Measurements from ENCODE around the gene OBP2B. TPM values are rescaled to one million over a fixed set of nuclear protein-coding genes. Genes with fewer than 3 reads are reported as not detected.

The OBP2B gene
- total and polyA plus RNA-seq, 2 experiments from 2014 or later = not detected

DNA sequence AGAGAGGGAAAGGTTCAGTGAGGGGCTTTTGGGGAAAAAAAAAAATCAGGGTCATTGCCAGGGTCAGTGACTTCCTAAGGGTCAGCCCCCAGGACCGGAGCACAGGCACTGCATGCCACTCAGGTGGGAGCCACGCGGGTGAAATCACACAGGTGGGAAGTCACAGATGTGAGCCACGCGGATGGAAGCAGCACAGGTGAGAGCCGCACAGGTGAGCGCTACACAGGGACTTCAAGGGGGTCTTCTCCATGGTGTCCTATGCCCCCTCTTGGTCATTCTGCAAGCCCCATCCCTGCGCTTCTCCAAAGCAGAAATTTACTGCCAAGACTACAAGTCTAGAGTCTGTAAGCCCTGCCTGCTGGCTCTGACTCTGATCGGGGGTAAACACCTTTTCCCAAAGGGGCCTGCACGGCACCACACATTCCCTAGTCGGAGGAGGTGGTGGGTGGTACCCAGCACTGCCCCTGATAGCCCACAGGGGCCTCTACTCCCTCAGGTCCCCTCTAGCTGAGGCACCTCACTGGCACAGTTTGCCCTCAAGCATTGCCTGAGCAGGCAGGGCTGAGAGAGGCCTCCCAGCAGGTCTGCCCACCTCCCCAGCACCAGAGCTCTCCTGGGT is 18.3 kb upstream of the OBP2B start:
- H3K4me1 ChIP-seq (ENCODE audit: insufficient read depth) = no peaks in the 10 kb centered on the region
- H3K4me3 ChIP-seq = no peak overlapping the region
- no peak overlapping the region for H3K4me2 ChIP-seq
- Mint-ChIP-seq H3K27ac (no peak overlapping the region), H3K4me3 (no peak overlapping the region), H3K36me3 (ENCODE audit: low read depth) (no peaks in the 10 kb centered on the region), H3K9me3 (peaks cover 4% of the 10 kb centered on the region; the same call in 2 of the 3 replicates), H3K4me1 (peaks cover 3% of the 10 kb centered on the region; the same call in 2 of the 3 replicates), H3K27me3 (ENCODE audit: insufficient read depth, low read depth, poor library complexity) (peaks cover 13% of the 10 kb centered on the region)
- H3K9me2 ChIP-seq (ENCODE audit: insufficient read depth) = no peaks in the 10 kb centered on the region
- DNase-seq (ENCODE audit: low spot score) (no peak), ATAC-seq (no peak)
- H3K36me3 ChIP-seq (ENCODE audit: insufficient read depth) = no peaks in the 10 kb centered on the region
- no peaks in the 10 kb centered on the region for H3F3A ChIP-seq (replicated peaks; ENCODE audit: low read depth)
- no peak overlapping the region for H3K27ac ChIP-seq (ENCODE audit: low read depth)
- TF ChIP-seq NANOG (IDR thresholded peaks at IDR 0.05; ENCODE audit: borderline replicate concordance) (no peak), EZH2phosphoT487 (IDR thresholded peaks at IDR 0.05; ENCODE audit: unreplicated experiment) (no peak), STAT1 (IDR thresholded peaks at IDR 0.05; ENCODE audit: unreplicated experiment) (no peak), JUNB (IDR thresholded peaks at IDR 0.05; ENCODE audit: unreplicated experiment) (no peak), ZNF114 (CRISPR knock-in tag; IDR thresholded peaks at IDR 0.05) (no peak), POLR2AphosphoS5 (IDR thresholded peaks at IDR 0.05; ENCODE audit: low read depth) (no peak), EZH2 (IDR thresholded peaks at IDR 0.05; ENCODE audit: low read depth, unreplicated experiment) (no peak), ZNF331 (CRISPR knock-in tag; IDR thresholded peaks at IDR 0.05; ENCODE audit: low read depth) (no peak), CREB1 (CRISPR knock-in tag; IDR thresholded peaks at IDR 0.05; ENCODE audit: low read depth) (no peak)
- TF ChIP-seq, protein P1, sequence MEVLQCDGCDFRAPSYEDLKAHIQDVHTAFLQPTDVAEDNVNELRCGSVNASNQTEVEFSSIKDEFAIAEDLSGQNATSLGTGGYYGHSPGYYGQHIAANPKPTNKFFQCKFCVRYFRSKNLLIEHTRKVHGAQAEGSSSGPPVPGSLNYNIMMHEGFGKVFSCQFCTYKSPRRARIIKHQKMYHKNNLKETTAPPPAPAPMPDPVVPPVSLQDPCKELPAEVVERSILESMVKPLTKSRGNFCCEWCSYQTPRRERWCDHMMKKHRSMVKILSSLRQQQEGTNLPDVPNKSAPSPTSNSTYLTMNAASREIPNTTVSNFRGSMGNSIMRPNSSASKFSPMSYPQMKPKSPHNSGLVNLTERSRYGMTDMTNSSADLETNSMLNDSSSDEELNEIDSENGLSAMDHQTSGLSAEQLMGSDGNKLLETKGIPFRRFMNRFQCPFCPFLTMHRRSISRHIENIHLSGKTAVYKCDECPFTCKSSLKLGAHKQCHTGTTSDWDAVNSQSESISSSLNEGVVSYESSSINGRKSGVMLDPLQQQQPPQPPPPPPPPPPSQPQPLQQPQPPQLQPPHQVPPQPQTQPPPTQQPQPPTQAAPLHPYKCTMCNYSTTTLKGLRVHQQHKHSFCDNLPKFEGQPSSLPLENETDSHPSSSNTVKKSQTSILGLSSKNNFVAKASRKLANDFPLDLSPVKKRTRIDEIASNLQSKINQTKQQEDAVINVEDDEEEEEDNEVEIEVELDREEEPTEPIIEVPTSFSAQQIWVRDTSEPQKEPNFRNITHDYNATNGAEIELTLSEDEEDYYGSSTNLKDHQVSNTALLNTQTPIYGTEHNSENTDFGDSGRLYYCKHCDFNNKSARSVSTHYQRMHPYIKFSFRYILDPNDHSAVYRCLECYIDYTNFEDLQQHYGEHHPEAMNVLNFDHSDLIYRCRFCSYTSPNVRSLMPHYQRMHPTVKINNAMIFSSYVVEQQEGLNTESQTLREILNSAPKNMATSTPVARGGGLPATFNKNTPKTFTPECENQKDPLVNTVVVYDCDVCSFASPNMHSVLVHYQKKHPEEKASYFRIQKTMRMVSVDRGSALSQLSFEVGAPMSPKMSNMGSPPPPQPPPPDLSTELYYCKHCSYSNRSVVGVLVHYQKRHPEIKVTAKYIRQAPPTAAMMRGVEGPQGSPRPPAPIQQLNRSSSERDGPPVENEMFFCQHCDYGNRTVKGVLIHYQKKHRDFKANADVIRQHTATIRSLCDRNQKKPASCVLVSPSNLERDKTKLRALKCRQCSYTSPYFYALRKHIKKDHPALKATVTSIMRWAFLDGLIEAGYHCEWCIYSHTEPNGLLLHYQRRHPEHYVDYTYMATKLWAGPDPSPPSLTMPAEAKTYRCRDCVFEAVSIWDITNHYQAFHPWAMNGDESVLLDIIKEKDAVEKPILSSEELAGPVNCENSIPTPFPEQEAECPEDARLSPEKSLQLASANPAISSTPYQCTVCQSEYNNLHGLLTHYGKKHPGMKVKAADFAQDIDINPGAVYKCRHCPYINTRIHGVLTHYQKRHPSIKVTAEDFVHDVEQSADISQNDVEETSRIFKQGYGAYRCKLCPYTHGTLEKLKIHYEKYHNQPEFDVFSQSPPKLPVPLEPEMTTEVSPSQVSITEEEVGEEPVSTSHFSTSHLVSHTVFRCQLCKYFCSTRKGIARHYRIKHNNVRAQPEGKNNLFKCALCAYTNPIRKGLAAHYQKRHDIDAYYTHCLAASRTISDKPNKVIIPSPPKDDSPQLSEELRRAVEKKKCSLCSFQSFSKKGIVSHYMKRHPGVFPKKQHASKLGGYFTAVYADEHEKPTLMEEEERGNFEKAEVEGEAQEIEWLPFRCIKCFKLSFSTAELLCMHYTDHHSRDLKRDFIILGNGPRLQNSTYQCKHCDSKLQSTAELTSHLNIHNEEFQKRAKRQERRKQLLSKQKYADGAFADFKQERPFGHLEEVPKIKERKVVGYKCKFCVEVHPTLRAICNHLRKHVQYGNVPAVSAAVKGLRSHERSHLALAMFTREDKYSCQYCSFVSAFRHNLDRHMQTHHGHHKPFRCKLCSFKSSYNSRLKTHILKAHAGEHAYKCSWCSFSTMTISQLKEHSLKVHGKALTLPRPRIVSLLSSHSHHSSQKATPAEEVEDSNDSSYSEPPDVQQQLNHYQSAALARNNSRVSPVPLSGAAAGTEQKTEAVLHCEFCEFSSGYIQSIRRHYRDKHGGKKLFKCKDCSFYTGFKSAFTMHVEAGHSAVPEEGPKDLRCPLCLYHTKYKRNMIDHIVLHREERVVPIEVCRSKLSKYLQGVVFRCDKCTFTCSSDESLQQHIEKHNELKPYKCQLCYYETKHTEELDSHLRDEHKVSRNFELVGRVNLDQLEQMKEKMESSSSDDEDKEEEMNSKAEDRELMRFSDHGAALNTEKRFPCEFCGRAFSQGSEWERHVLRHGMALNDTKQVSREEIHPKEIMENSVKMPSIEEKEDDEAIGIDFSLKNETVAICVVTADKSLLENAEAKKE (CRISPR knock-in tag; IDR thresholded peaks at IDR 0.05) = no peak
- TF ChIP-seq, protein P2, sequence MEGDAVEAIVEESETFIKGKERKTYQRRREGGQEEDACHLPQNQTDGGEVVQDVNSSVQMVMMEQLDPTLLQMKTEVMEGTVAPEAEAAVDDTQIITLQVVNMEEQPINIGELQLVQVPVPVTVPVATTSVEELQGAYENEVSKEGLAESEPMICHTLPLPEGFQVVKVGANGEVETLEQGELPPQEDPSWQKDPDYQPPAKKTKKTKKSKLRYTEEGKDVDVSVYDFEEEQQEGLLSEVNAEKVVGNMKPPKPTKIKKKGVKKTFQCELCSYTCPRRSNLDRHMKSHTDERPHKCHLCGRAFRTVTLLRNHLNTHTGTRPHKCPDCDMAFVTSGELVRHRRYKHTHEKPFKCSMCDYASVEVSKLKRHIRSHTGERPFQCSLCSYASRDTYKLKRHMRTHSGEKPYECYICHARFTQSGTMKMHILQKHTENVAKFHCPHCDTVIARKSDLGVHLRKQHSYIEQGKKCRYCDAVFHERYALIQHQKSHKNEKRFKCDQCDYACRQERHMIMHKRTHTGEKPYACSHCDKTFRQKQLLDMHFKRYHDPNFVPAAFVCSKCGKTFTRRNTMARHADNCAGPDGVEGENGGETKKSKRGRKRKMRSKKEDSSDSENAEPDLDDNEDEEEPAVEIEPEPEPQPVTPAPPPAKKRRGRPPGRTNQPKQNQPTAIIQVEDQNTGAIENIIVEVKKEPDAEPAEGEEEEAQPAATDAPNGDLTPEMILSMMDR (conservative IDR thresholded peaks at IDR 0.05; ENCODE audit: low read depth in 2 of 2) = no peak; a peak in 1 of 4 replicates
- TF ChIP-seq, protein P3, sequence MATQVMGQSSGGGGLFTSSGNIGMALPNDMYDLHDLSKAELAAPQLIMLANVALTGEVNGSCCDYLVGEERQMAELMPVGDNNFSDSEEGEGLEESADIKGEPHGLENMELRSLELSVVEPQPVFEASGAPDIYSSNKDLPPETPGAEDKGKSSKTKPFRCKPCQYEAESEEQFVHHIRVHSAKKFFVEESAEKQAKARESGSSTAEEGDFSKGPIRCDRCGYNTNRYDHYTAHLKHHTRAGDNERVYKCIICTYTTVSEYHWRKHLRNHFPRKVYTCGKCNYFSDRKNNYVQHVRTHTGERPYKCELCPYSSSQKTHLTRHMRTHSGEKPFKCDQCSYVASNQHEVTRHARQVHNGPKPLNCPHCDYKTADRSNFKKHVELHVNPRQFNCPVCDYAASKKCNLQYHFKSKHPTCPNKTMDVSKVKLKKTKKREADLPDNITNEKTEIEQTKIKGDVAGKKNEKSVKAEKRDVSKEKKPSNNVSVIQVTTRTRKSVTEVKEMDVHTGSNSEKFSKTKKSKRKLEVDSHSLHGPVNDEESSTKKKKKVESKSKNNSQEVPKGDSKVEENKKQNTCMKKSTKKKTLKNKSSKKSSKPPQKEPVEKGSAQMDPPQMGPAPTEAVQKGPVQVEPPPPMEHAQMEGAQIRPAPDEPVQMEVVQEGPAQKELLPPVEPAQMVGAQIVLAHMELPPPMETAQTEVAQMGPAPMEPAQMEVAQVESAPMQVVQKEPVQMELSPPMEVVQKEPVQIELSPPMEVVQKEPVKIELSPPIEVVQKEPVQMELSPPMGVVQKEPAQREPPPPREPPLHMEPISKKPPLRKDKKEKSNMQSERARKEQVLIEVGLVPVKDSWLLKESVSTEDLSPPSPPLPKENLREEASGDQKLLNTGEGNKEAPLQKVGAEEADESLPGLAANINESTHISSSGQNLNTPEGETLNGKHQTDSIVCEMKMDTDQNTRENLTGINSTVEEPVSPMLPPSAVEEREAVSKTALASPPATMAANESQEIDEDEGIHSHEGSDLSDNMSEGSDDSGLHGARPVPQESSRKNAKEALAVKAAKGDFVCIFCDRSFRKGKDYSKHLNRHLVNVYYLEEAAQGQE (IDR thresholded peaks at IDR 0.05; ENCODE audit: unreplicated experiment) = no peak
- TF ChIP-seq, protein P4, sequence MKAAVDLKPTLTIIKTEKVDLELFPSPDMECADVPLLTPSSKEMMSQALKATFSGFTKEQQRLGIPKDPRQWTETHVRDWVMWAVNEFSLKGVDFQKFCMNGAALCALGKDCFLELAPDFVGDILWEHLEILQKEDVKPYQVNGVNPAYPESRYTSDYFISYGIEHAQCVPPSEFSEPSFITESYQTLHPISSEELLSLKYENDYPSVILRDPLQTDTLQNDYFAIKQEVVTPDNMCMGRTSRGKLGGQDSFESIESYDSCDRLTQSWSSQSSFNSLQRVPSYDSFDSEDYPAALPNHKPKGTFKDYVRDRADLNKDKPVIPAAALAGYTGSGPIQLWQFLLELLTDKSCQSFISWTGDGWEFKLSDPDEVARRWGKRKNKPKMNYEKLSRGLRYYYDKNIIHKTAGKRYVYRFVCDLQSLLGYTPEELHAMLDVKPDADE (IDR thresholded peaks at IDR 0.05) = no peak
- H2AFZ ChIP-seq = no peak overlapping the region
- no peaks in the 10 kb centered on the region for H4K20me1 ChIP-seq (replicated peaks; ENCODE audit: insufficient read depth)
- H3K27me3 ChIP-seq (ENCODE audit: insufficient read depth) = no peaks in the 10 kb centered on the region
- no peaks in the 10 kb centered on the region for H3K79me2 ChIP-seq (replicated peaks; ENCODE audit: insufficient read depth)

All from GM23338 (cell line).